H1 (cell line): Measurements from ENCODE around the gene CD4. TPM values are rescaled to one million over a fixed set of nuclear protein-coding genes. Genes with fewer than 3 reads are reported as not detected.
A peak's percentile ranks its signal among the peaks of the same experiment; 100 is the strongest.

ENCODE experiments used
- CTCF ChIA-PET: fragments of 300-600 bp; sonication (Branson Sonifier 250); formaldehyde crosslinking; loops from one replicate; lab custom pipeline; 2021; ENCODE audit not compliant: partially characterized antibody; lab: Charles Lee
- POLR2A ChIA-PET: fragments of 300-600 bp; sonication (Branson Sonifier 250); formaldehyde crosslinking; loops from one replicate; lab custom pipeline; 2021; ENCODE audit warnings: inconsistent platforms; ENCODE audit not compliant: partially characterized antibody; lab: Charles Lee
- DNase-seq, 2 experiments: peaks; one replicate each; pipeline versions ENCODE4 v3.0.0 to v3.0.0-alpha.2; 2010 to 2022; ENCODE audit warnings: low spot score in 2 of 2, low read depth in 1 of 2, mixed read lengths in 1 of 2
- FAIRE-seq: peaks from 2 replicates; lab custom pipeline; 2011; peaks lifted over from hg19 to GRCh38; lab: Jason Lieb, UNC
- H2AFZ ChIP-seq: 2 replicates; pipeline ENCODE4 v1.8.1; 2012; ENCODE audit warnings: low read length, inconsistent platforms
- H2AK5ac ChIP-seq: 2 replicates; pipeline ENCODE4 v1.6.1; 2013; ENCODE audit warnings: low read depth, low read length
- H2BK120ac ChIP-seq: replicated peaks from 2 replicates; pipeline ENCODE3; 2013; ENCODE audit warnings: low read depth, low read length, inconsistent platforms
- H2BK12ac ChIP-seq: 2 replicates; pipeline ENCODE4 v1.6.1; 2013; ENCODE audit warnings: low read depth, low read length
- H2BK15ac ChIP-seq: 2 replicates; pipeline ENCODE4 v1.6.1; 2013; ENCODE audit warnings: low read length
- H2BK20ac ChIP-seq: 2 replicates; pipeline ENCODE4 v1.6.1; 2013; ENCODE audit warnings: low read length
- H2BK5ac ChIP-seq: 2 replicates; pipeline ENCODE4 v1.6.1; 2013; ENCODE audit warnings: low read depth, low read length
- H3K14ac ChIP-seq: 2 replicates; pipeline ENCODE4 v1.6.1; 2013; ENCODE audit warnings: inconsistent platforms; ENCODE audit not compliant: insufficient read length
- H3K18ac ChIP-seq: 2 replicates; pipeline ENCODE4 v1.6.1; 2013; ENCODE audit warnings: low read length; ENCODE audit errors: extremely low read depth
- H3K23ac ChIP-seq: 2 replicates; pipeline ENCODE4 v1.6.1; 2013; ENCODE audit warnings: inconsistent platforms; ENCODE audit not compliant: insufficient read length
- H3K23me2 ChIP-seq: 2 replicates; pipeline ENCODE4 v1.6.1; 2013; ENCODE audit warnings: low read depth, low read length
- H3K27ac ChIP-seq: 2 replicates; pipeline ENCODE4 v1.6.1; 2011; ENCODE audit warnings: low read depth, low read length, inconsistent platforms
- H3K27me3 ChIP-seq, 4 experiments: replicated peaks in 1 of 4; 1 replicate in 1 of 4; 2 replicates in 3 of 4; pipeline versions ENCODE4 v1.6.1 to v1.8.1; 2011 to 2013; ENCODE audit warnings: low read length in 3 of 4, mild to moderate bottlenecking in 3 of 4, inconsistent platforms in 2 of 4, mixed read lengths in 2 of 4, moderate library complexity in 1 of 4; ENCODE audit not compliant: control insufficient read depth in 3 of 4, insufficient read depth in 3 of 4; ENCODE audit errors: extremely low read depth in 1 of 4
- H3K36me3 ChIP-seq, 4 experiments: 2 replicates each; pipeline versions ENCODE4 v1.6.1 to v1.8.1; 2011 to 2013; ENCODE audit warnings: mild to moderate bottlenecking in 4 of 4, low read length in 3 of 4, moderate library complexity in 2 of 4, control low read depth in 1 of 4, inconsistent platforms in 1 of 4; ENCODE audit not compliant: insufficient read depth in 4 of 4, control insufficient read depth in 2 of 4
- H3K4ac ChIP-seq: replicated peaks from 2 replicates; pipeline ENCODE3; 2013; ENCODE audit warnings: low read length, low read depth, mixed read lengths, inconsistent platforms; ENCODE audit not compliant: insufficient read length
- H3K4me1 ChIP-seq, 4 experiments: replicated peaks in 1 of 4; 1 replicate in 1 of 4; 2 replicates in 3 of 4; pipeline versions ENCODE4 v1.6.1 to v1.8.1; 2011 to 2013; ENCODE audit warnings: low read length in 3 of 4, inconsistent platforms in 2 of 4, mixed read lengths in 1 of 4; ENCODE audit not compliant: insufficient read depth in 4 of 4, control insufficient read depth in 3 of 4
- H3K4me2 ChIP-seq, 2 experiments: 2 replicates each; pipeline versions ENCODE4 v1.6.1 to v1.8.1; 2011 to 2013; ENCODE audit warnings: low read depth in 2 of 2, low read length in 2 of 2, control low read depth in 1 of 2, inconsistent platforms in 1 of 2, mild to moderate bottlenecking in 1 of 2; ENCODE audit not compliant: insufficient read depth in 1 of 2
- H3K4me3 ChIP-seq, 4 experiments: fragments of 200-600, 300-600 bp in 1 of 4; sonication (generic), shearing (Covaris generic), sonication (Bioruptor Twin) in 1 of 4; 2 replicates each; pipeline versions ENCODE4 v1.5.1 to v1.8.1; 2011 to 2016; ENCODE audit warnings: low read length in 4 of 4, low read depth in 3 of 4, control low read depth in 2 of 4, inconsistent platforms in 2 of 4, mild to moderate bottlenecking in 2 of 4, mixed read lengths in 1 of 4, moderate library complexity in 1 of 4; ENCODE audit not compliant: insufficient read depth in 2 of 4; ENCODE audit errors: extremely low read depth in 1 of 4
- H3K56ac ChIP-seq: replicated peaks from 2 replicates; pipeline ENCODE3; 2013; ENCODE audit warnings: low read depth, mild to moderate bottlenecking, mixed read lengths, low read length, inconsistent platforms; ENCODE audit not compliant: insufficient read length
- H3K79me1 ChIP-seq: 2 replicates; pipeline ENCODE4 v1.6.1; 2013; ENCODE audit warnings: low read depth, low read length, control low read depth
- H3K79me2 ChIP-seq, 2 experiments: 2 replicates each; pipeline versions ENCODE4 v1.6.1 to v1.8.1; 2012 to 2013; ENCODE audit warnings: low read length in 2 of 2, mild to moderate bottlenecking in 2 of 2, inconsistent platforms in 1 of 2; ENCODE audit not compliant: insufficient read depth in 2 of 2, control insufficient read depth in 1 of 2
- H3K9ac ChIP-seq, 4 experiments: replicated peaks in 1 of 4; 1 replicate in 1 of 4; 2 replicates in 3 of 4; pipeline versions ENCODE4 v1.6.1 to v1.8.1; 2011 to 2013; ENCODE audit warnings: low read depth in 3 of 4, low read length in 3 of 4, control low read depth in 2 of 4, mild to moderate bottlenecking in 2 of 4, moderate library complexity in 2 of 4, inconsistent platforms in 1 of 4; ENCODE audit errors: extremely low read depth in 1 of 4
- H3K9me3 ChIP-seq, 2 experiments: 2 replicates each; pipeline versions ENCODE4 v1.6.1 to v1.8.1; 2012 to 2013; ENCODE audit warnings: mild to moderate bottlenecking in 2 of 2, moderate library complexity in 2 of 2, control low read depth in 1 of 2, inconsistent platforms in 1 of 2, low read depth in 1 of 2, low read length in 1 of 2, mixed read lengths in 1 of 2; ENCODE audit not compliant: insufficient read depth in 2 of 2
- H4K20me1 ChIP-seq, 2 experiments: replicated peaks in 1 of 2; 2 replicates each; pipeline versions ENCODE3 to v1.8.1; 2011 to 2013; ENCODE audit warnings: inconsistent platforms in 2 of 2, low read length in 2 of 2, mild to moderate bottlenecking in 1 of 2; ENCODE audit not compliant: insufficient read depth in 2 of 2, control insufficient read depth in 1 of 2
- H4K5ac ChIP-seq: 2 replicates; pipeline ENCODE4 v1.6.1; 2013; ENCODE audit warnings: low read length, low read depth, mixed read lengths, inconsistent platforms; ENCODE audit not compliant: insufficient read length
- H4K8ac ChIP-seq: 2 replicates; pipeline ENCODE4 v1.8.0; 2013; ENCODE audit warnings: mild to moderate bottlenecking, moderate library complexity, low read length, inconsistent platforms; ENCODE audit not compliant: insufficient read depth; ENCODE audit errors: extremely low read depth
- H4K91ac ChIP-seq: replicated peaks from 2 replicates; pipeline ENCODE3; 2013; ENCODE audit warnings: low read length, mixed read lengths, inconsistent platforms; ENCODE audit not compliant: insufficient read length
- RAD21 ChIP-seq, 2 experiments: IDR thresholded peaks in 1 of 2; conservative IDR thresholded peaks in 1 of 2; 2 replicates each; pipeline ENCODE4 v1.6.1; 2011; ENCODE audit warnings: low read depth in 2 of 2, low read length in 2 of 2, improper control_type of control experiment in 1 of 2, inconsistent platforms in 1 of 2, mild to moderate bottlenecking in 1 of 2, moderate library complexity in 1 of 2
- SIX5 ChIP-seq: IDR thresholded peaks from 2 replicates; pipeline ENCODE4 v1.6.1; 2011; ENCODE audit warnings: mild to moderate bottlenecking, low read depth, low read length
- SP1 ChIP-seq: IDR thresholded peaks from 2 replicates; pipeline ENCODE4 v1.6.1; 2011; ENCODE audit warnings: low read depth, low read length
- WGBS, 2 experiments: shearing (Covaris generic) in 1 of 2; methylation state at CpG; one replicate each; pipeline versions ENCODE4 v1.1.6 to v1.1.7; 2013 to 2015; ENCODE audit warnings: low lambda C conversion rate in 2 of 2, mixed read lengths in 2 of 2, inconsistent platforms in 1 of 2, low coverage in 1 of 2, missing lambda C conversion rate in 1 of 2; ENCODE audit not compliant: insufficient replicate concordance in 2 of 2, insufficient coverage in 1 of 2, insufficient read length in 1 of 2; ENCODE audit errors: extremely low coverage in 1 of 2, missing lambda C conversion rate in 1 of 2; 5-methylcytosine and 5-hydroxymethylcytosine counted together
- polyA plus RNA-seq, 7 experiments: library from polyadenylated mRNA; depleted of rRNA in 3 of 7; stranded (reverse) in 5 of 7; unstranded in 2 of 7; fragments of >200 nt in 5 of 7; fragments of 200-250 nt in 2 of 7; gene quantifications; 1 replicate in 5 of 7; 2 replicates in 1 of 7; 4 replicates in 1 of 7; pipeline versions ENCODE4 v1.2.1 to v1.2.3, GENCODE V29; 2011 to 2013; ENCODE audit warnings: missing spikeins in 2 of 7, mixed read lengths in 2 of 7
- total RNA-seq: library from RNA; stranded (reverse); fragmentation: NEBNext Ultra II Directional; extraction: Animal tissue kit (Norgen Biotek cat#: 25700); gene quantifications from 2 replicates; pipeline ENCODE4 v1.2.1, GENCODE V29; 2021

CD4 gene
- total and polyA plus RNA-seq, 2 of the 8 experiments (the other 6 are each of a cell fraction or from before 2014, with no cell fraction given) = 3.4 to 5.1 TPM

DNA sequence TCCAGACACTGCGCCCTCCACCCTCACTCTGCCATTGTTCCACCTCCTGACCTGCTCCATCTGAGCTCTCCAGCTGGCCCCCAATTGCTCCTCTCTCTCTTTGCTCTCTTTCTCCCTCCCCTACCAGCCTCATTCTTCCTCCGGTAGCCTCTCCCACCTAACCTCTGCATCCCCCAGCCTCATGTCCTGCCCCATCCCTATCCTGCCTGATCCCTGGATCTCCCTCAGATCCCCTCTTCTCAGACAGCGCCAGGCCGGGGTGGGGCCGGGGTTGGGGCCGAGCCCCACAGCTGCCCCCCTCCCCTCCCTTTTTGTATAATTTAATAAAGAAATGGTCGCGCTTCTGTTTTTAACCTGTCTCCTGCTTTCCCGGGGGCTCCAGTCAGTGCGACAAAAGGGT, 18.7 kb upstream of the CD4 start:
- DNase-seq = no peak
- Histone ChIP-seq H3K79me2 (peaks cover 4 to 25% of the 10 kb centered on the region in 2 experiments; a peak in 2 of 4 replicates), H3K79me1 (0 out of 2 replicates have a peak, but pooled peaks cover 2% of the 10 kb centered on the region), H2BK20ac (no peak overlapping the region), H3K27me3 (peaks cover 0 to 27% (median 21%) of the 10 kb centered on the region in 4 experiments; a peak in 5 of 7 replicates), H2AK5ac (0 out of 2 replicates have a peak overlapping the region, but pooled peaks have one; percentile 2), H2BK120ac (no peak overlapping the region), H4K91ac (no peak overlapping the region), H3K9ac (no peak overlapping the region), H4K8ac (no peak overlapping the region), H3K18ac (no peak overlapping the region), H4K5ac (no peak overlapping the region), H2BK15ac (no peak overlapping the region), H3K4me1 (peaks cover 4 to 36% (median 26%) of the 10 kb centered on the region in 4 experiments)
- TF ChIP-seq SP1 = peak; percentile 42; the same call in 1 of the 2 replicates
- peak; percentile 27; the same call in 1 of the 2 replicates for TF ChIP-seq SIX5
- no peak for TF ChIP-seq RAD21 (IDR thresholded peaks at IDR 0.05 in 1 of 2, conservative IDR thresholded peaks at IDR 0.05 in 1 of 2; ENCODE audit: low read depth in 2 of 2, low read length in 2 of 2)
- TF ChIP-seq, all 59 proteins: peak for 2
- POLR2A ChIA-PET = interaction anchor here (0.6 to 11.6 kb wide), 10 partner anchors 8 to 81 kb away, joined by 3 to 151 read pairs (median 10); partner anchors contain the start of genes CDCA3, GPR162, MLF2 and P3H3
- H3K4me2 ChIP-seq = no peak overlapping the region
- FAIRE-seq = no peak
- no peak overlapping the region for H3K14ac ChIP-seq
- 86% methylated on average over 6 of the region's 10 CpGs; no CpG with 5 or more reads in 1 of the 2 experiments for WGBS, 2 experiments
- H3K27ac ChIP-seq = no peak overlapping the region
- peaks cover 13% of the 10 kb centered on the region for H3K23me2 ChIP-seq
- H2AFZ ChIP-seq = no peak overlapping the region
- no peak overlapping the region for H2BK5ac ChIP-seq
- H3K4me3 ChIP-seq = no peak overlapping the region
- peaks cover 0 to 23% (median 5%) of the 10 kb centered on the region in 4 experiments; a peak in 6 of 8 replicates for H3K36me3 ChIP-seq
- no peak overlapping the region for H3K23ac ChIP-seq
- no peaks in the 10 kb centered on the region for H3K9me3 ChIP-seq
- no peak overlapping the region for H3K56ac ChIP-seq
- H4K20me1 ChIP-seq = peaks cover 6 to 20% of the 10 kb centered on the region in 2 experiments
- CTCF ChIA-PET = interaction anchor here (1.6 to 29.6 kb wide), 4 partner anchors 10 to 59 kb away, joined by 3 to 532 read pairs (median 266); partner anchors contain the start of genes GNB3, GPR162, MLF2 and P3H3
- H3K4ac ChIP-seq = no peak overlapping the region
- H2BK12ac ChIP-seq = no peak overlapping the region
